WTC11 (cell line): ENCODE results near the gene CELF2.

ENCODE experiments used
- E2F4 ChIP-seq: sonication (generic); formaldehyde crosslinking; IDR thresholded peaks from 2 replicates; pipeline ENCODE4 v1.8.1; 2022; ENCODE audit warnings: low read depth, mild to moderate bottlenecking, moderate library complexity, missing genetic modification reagents, borderline replicate concordance
- GTF2I ChIP-seq: fragments of 250-450 bp; sonication (Bioruptor Pico); conservative IDR thresholded peaks from 2 replicates; pipeline ENCODE4 v1.4.0; 2021; ENCODE audit warnings: mild to moderate bottlenecking
- NFYB ChIP-seq: sonication (generic); formaldehyde crosslinking; conservative IDR thresholded peaks from 2 replicates; pipeline ENCODE4 v1.8.0; 2022; ENCODE audit warnings: low read depth, missing genetic modification reagents
- SMAD3 ChIP-seq: sonication (generic); formaldehyde crosslinking; IDR thresholded peaks from 2 replicates; pipeline ENCODE4 v1.8.0; 2022; ENCODE audit warnings: missing genetic modification reagents, mild to moderate bottlenecking, borderline replicate concordance
- SP1 ChIP-seq: sonication (generic); formaldehyde crosslinking; conservative IDR thresholded peaks from 2 replicates; pipeline ENCODE4 v1.8.1; 2022; ENCODE audit warnings: missing genetic modification reagents
- USF2 ChIP-seq: sonication (generic); formaldehyde crosslinking; IDR thresholded peaks from 2 replicates; pipeline ENCODE4 v1.8.1; 2023; ENCODE audit warnings: mild to moderate bottlenecking, missing genetic modification reagents, moderate library complexity
- TF ChIP-seq, protein P1 (sequence below): fragments of 200-600 bp; IDR thresholded peaks from 2 replicates; pipeline ENCODE4 v1.8.0; 2022; ENCODE audit warnings: antibody characterized with exemption
- TF ChIP-seq, protein P2 (sequence below): fragments of 250-450 bp; sonication (Bioruptor Pico); IDR thresholded peaks from 2 replicates; pipeline ENCODE4 v2.1.2; 2022; ENCODE audit warnings: mild to moderate bottlenecking, moderate library complexity
- TF ChIP-seq, protein P3 (sequence below): sonication (generic); formaldehyde crosslinking; IDR thresholded peaks from 2 replicates; pipeline ENCODE4 v1.8.0; 2022; ENCODE audit warnings: mild to moderate bottlenecking, missing genetic modification reagents
- TF ChIP-seq, protein P4 (sequence below): sonication (generic); formaldehyde crosslinking; IDR thresholded peaks from 2 replicates; pipeline ENCODE4 v1.8.1; 2023; ENCODE audit warnings: mild to moderate bottlenecking, moderate library complexity, missing genetic modification reagents

DNA sequence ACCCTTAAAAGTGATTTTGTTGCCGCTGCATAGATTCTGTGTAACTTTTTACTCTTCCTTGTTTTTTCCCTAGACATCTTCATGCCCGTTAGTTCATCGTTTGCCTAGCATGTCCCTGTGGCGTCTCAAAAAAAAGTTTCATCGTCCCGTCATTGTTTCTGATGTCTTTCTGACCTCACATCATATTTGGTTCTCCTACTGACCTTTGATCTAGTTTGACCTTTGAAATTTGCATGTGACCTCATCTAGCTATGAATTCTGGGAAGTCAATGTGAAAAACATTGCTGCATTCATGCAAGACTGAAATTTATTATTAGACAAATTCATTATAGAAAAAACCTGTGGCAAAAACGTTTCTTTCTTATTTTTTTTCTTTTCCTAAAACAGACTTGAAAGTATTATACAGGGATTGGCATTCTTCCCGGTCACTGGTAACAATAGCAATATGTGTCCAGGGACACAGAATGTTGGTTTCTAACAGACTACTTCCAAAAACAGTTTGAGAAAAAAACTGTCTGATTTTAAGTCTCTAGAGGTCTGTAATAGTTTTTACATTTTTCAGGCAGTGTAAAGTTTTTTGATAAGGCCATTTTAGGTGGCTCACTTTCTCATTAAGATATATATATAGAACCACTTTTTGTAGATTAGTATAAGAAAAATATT is 312.8 kb downstream of the CELF2 start:
- no peak for TF ChIP-seq USF2 (CRISPR knock-in tag)
- no peak for TF ChIP-seq SMAD3 (CRISPR knock-in tag)
- TF ChIP-seq GTF2I (CRISPR knock-in tag), result no peak
- TF ChIP-seq, protein P1, sequence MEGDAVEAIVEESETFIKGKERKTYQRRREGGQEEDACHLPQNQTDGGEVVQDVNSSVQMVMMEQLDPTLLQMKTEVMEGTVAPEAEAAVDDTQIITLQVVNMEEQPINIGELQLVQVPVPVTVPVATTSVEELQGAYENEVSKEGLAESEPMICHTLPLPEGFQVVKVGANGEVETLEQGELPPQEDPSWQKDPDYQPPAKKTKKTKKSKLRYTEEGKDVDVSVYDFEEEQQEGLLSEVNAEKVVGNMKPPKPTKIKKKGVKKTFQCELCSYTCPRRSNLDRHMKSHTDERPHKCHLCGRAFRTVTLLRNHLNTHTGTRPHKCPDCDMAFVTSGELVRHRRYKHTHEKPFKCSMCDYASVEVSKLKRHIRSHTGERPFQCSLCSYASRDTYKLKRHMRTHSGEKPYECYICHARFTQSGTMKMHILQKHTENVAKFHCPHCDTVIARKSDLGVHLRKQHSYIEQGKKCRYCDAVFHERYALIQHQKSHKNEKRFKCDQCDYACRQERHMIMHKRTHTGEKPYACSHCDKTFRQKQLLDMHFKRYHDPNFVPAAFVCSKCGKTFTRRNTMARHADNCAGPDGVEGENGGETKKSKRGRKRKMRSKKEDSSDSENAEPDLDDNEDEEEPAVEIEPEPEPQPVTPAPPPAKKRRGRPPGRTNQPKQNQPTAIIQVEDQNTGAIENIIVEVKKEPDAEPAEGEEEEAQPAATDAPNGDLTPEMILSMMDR, result no peak
- TF ChIP-seq, protein P2, sequence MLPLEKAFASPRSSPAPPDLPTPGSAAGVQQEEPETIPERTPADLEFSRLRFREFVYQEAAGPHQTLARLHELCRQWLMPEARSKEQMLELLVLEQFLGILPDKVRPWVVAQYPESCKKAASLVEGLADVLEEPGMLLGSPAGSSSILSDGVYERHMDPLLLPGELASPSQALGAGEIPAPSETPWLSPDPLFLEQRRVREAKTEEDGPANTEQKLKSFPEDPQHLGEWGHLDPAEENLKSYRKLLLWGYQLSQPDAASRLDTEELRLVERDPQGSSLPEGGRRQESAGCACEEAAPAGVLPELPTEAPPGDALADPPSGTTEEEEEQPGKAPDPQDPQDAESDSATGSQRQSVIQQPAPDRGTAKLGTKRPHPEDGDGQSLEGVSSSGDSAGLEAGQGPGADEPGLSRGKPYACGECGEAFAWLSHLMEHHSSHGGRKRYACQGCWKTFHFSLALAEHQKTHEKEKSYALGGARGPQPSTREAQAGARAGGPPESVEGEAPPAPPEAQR (CRISPR knock-in tag), result no peak
- no peak for TF ChIP-seq E2F4 (CRISPR knock-in tag)
- no peak for TF ChIP-seq SP1
- TF ChIP-seq, protein P3, sequence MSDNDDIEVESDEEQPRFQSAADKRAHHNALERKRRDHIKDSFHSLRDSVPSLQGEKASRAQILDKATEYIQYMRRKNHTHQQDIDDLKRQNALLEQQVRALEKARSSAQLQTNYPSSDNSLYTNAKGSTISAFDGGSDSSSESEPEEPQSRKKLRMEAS (CRISPR knock-in tag), result no peak
- no peak for TF ChIP-seq NFYB (CRISPR knock-in tag)
- TF ChIP-seq, protein P4, sequence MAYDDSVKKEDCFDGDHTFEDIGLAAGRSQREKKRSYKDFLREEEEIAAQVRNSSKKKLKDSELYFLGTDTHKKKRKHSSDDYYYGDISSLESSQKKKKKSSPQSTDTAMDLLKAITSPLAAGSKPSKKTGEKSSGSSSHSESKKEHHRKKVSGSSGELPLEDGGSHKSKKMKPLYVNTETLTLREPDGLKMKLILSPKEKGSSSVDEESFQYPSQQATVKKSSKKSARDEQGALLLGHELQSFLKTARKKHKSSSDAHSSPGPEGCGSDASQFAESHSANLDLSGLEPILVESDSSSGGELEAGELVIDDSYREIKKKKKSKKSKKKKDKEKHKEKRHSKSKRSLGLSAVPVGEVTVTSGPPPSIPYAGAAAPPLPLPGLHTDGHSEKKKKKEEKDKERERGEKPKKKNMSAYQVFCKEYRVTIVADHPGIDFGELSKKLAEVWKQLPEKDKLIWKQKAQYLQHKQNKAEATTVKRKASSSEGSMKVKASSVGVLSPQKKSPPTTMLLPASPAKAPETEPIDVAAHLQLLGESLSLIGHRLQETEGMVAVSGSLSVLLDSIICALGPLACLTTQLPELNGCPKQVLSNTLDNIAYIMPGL (CRISPR knock-in tag), result no peak
